CD8-positive, alpha-beta memory T cell (primary cell): ENCODE data around the gene TIGD1. TPM values are rescaled to one million over a fixed set of nuclear protein-coding genes. Genes with fewer than 3 reads are reported as not detected.
A peak's percentile ranks its signal among the peaks of the same experiment; 100 is the strongest.

Experiments
- CTCF ChIA-PET: fragments of 350-600 bp; sonication (Branson Sonifier 250); formaldehyde crosslinking; loops from one replicate; lab custom pipeline; 2021; ENCODE audit warnings: antibody characterized with exemption; lab: Charles Lee
- POLR2A ChIA-PET: fragments of 350-600 bp; sonication (Branson Sonifier 250); formaldehyde crosslinking; loops from one replicate; lab custom pipeline; 2021; ENCODE audit warnings: antibody characterized with exemption; lab: Charles Lee
- DNase-seq, 5 donors: peaks; one replicate each; pipeline versions ENCODE4 v3.0.0 to v3.0.0-alpha.2; 2020 to 2022; ENCODE audit warnings: mixed read lengths in 1 of 5
- H3K27ac ChIP-seq: one replicate; pipeline ENCODE4 v1.7.0; 2013; ENCODE audit warnings: low read depth, mild to moderate bottlenecking, low read length, moderate library complexity
- H3K27me3 ChIP-seq: 2 replicates; pipeline ENCODE4 v1.7.0; 2013; ENCODE audit warnings: low read length, mild to moderate bottlenecking; ENCODE audit not compliant: insufficient read depth, poor library complexity, severe bottlenecking
- H3K36me3 ChIP-seq: 2 replicates; pipeline ENCODE4 v1.7.0; 2013; ENCODE audit warnings: mild to moderate bottlenecking, low read length, moderate library complexity; ENCODE audit not compliant: insufficient read depth
- H3K4me1 ChIP-seq: 2 replicates; pipeline ENCODE4 v1.7.0; 2013; ENCODE audit warnings: mild to moderate bottlenecking, low read length, moderate library complexity; ENCODE audit not compliant: insufficient read depth
- H3K4me3 ChIP-seq: 2 replicates; pipeline ENCODE4 v1.7.0; 2013; ENCODE audit warnings: mild to moderate bottlenecking, low read length
- H3K9me3 ChIP-seq: 2 replicates; pipeline ENCODE4 v1.7.0; 2013; ENCODE audit warnings: mild to moderate bottlenecking, low read length
- H3K27ac Mint-ChIP-seq, 8 donors: one replicate each; pipeline ENCODE4 v1.8.0; 2020 to 2021; ENCODE audit warnings: mixed read lengths in 8 of 8, mild to moderate bottlenecking in 6 of 8, inconsistent platforms in 3 of 8, moderate library complexity in 3 of 8
- H3K27me3 Mint-ChIP-seq, 2 donors: one replicate each; pipeline ENCODE4 v1.8.0; 2020 to 2021; ENCODE audit warnings: mixed read lengths in 2 of 2, mild to moderate bottlenecking in 1 of 2, moderate library complexity in 1 of 2
- H3K36me3 Mint-ChIP-seq, 3 donors: one replicate each; pipeline ENCODE4 v1.8.0; 2020 to 2021; ENCODE audit warnings: mixed read lengths in 3 of 3, inconsistent platforms in 1 of 3, mild to moderate bottlenecking in 1 of 3
- H3K4me1 Mint-ChIP-seq, 3 donors: one replicate each; pipeline ENCODE4 v1.8.0; 2020 to 2021; ENCODE audit warnings: mixed read lengths in 3 of 3, inconsistent platforms in 1 of 3, mild to moderate bottlenecking in 1 of 3
- H3K4me3 Mint-ChIP-seq, 7 donors: one replicate each; pipeline ENCODE4 v1.8.0; 2020 to 2021; ENCODE audit warnings: mixed read lengths in 7 of 7, mild to moderate bottlenecking in 6 of 7, moderate library complexity in 4 of 7, inconsistent platforms in 2 of 7
- H3K9me3 Mint-ChIP-seq, 5 donors: one replicate each; pipeline ENCODE4 v1.8.0; 2020 to 2022; ENCODE audit warnings: mixed read lengths in 5 of 5, mild to moderate bottlenecking in 3 of 5, moderate library complexity in 2 of 5, inconsistent platforms in 1 of 5
- polyA plus RNA-seq: library from polyadenylated mRNA; unstranded; fragments of 300-500 nt; fragmentation: Illumina TruSeq; gene quantifications from one replicate; pipeline ENCODE4 v1.2.3, GENCODE V29; 2021
- total RNA-seq, 2 experiments: library from RNA; stranded (reverse); gene quantifications; one replicate each; pipeline ENCODE4 v1.2.3, GENCODE V29; 2021

The TIGD1 gene
- total and polyA plus RNA-seq, 3 experiments from 2014 or later = 6.4 to 7.0 (median 6.5) TPM

- no peaks in the 10 kb centered on the region for H3K36me3 ChIP-seq
- H3K27me3 ChIP-seq = peaks cover 8% of the 10 kb centered on the region
- H3K9me3 ChIP-seq = no peaks in the 10 kb centered on the region
- H3K4me3 ChIP-seq = no peak overlapping the region
- peaks cover 1 to 10% (median 5%) of the 10 kb centered on the region in 3 donors for H3K4me1 Mint-ChIP-seq
- H3K36me3 Mint-ChIP-seq = no peaks in the 10 kb centered on the region
- H3K9me3 Mint-ChIP-seq = peaks cover 0 to 2% (median 0%) of the 10 kb centered on the region in 5 donors
- no peak overlapping the region for H3K27ac ChIP-seq
- H3K27ac Mint-ChIP-seq = peak overlapping the region in 3 of 8 donors; percentile 11 to 58 (median 31)
- peaks cover 20 to 51% of the 10 kb centered on the region in 2 donors for H3K27me3 Mint-ChIP-seq
- H3K4me1 ChIP-seq = no peaks in the 10 kb centered on the region
- CTCF ChIA-PET = interaction anchor here (1.5 kb wide), 1 partner anchor 8 kb away, joined by 3 read pairs; no protein-coding TSS in a partner anchor
- peak overlapping the region in 6 of 7 donors; percentile 28 to 60 (median 40) for H3K4me3 Mint-ChIP-seq
- POLR2A ChIA-PET = no interaction called here
- no peak for DNase-seq
Observed at GRCh38 chr2:232503809-232504323, 46.5 kb downstream of the TIGD1 start.

- H3K36me3 ChIP-seq = no peaks in the 10 kb centered on the region
- no peaks in the 10 kb centered on the region for H3K36me3 Mint-ChIP-seq
- H3K9me3 ChIP-seq = no peaks in the 10 kb centered on the region
- H3K4me1 Mint-ChIP-seq = peaks cover 1 to 10% (median 5%) of the 10 kb centered on the region in 3 donors
- peak in 4 of 5 donors; percentile 18 to 78 (median 54) for DNase-seq
- CTCF ChIA-PET = no interaction called here
- H3K9me3 Mint-ChIP-seq = peaks cover 0 to 2% (median 0%) of the 10 kb centered on the region in 5 donors
- H3K27ac Mint-ChIP-seq = peak overlapping the region in 3 of 8 donors; percentile 23 to 73 (median 43)
- no peak overlapping the region for H3K27ac ChIP-seq
- POLR2A ChIA-PET = no interaction called here
- no peak overlapping the region for H3K4me3 ChIP-seq
- peak overlapping the region in 6 of 7 donors; percentile 13 to 60 (median 46) for H3K4me3 Mint-ChIP-seq
- no peaks in the 10 kb centered on the region for H3K4me1 ChIP-seq
- H3K27me3 ChIP-seq = peaks cover 8% of the 10 kb centered on the region
- peaks cover 20 to 52% of the 10 kb centered on the region in 2 donors for H3K27me3 Mint-ChIP-seq
Observed at GRCh38 chr2:232502911-232503808, 47.2 kb downstream of the TIGD1 start.

GRCh38 chr2:232502511-232502910 lies 47.8 kb downstream of the TIGD1 start:
- Histone ChIP-seq H3K27me3 (peaks cover 8% of the 10 kb centered on the region), H3K36me3 (no peaks in the 10 kb centered on the region), H3K4me3 (no peak overlapping the region), H3K27ac (no peak overlapping the region), H3K4me1 (no peaks in the 10 kb centered on the region), H3K9me3 (no peaks in the 10 kb centered on the region)
- H3K4me1 Mint-ChIP-seq = peaks cover 1 to 10% (median 5%) of the 10 kb centered on the region in 3 donors
- peak overlapping the region in 5 of 7 donors; percentile 26 to 64 (median 50) for H3K4me3 Mint-ChIP-seq
- ChIA-PET CTCF (no interaction called here), POLR2A (no interaction called here)
- peak in 1 of 5 donors; percentile 64 for DNase-seq
- H3K9me3 Mint-ChIP-seq = peaks cover 0 to 2% (median 0%) of the 10 kb centered on the region in 5 donors
- H3K27me3 Mint-ChIP-seq = peaks cover 20 to 52% of the 10 kb centered on the region in 2 donors
- H3K36me3 Mint-ChIP-seq = no peaks in the 10 kb centered on the region
- peak overlapping the region in 3 of 8 donors; percentile 51 to 60 (median 60) for H3K27ac Mint-ChIP-seq

GRCh38 chr2:232501794-232502390 lies 48.5 kb downstream of the TIGD1 start:
- no peak overlapping the region for H3K4me3 ChIP-seq
- no peak overlapping the region for H3K27ac ChIP-seq
- CTCF ChIA-PET = no interaction called here
- H3K9me3 Mint-ChIP-seq = peaks cover 0 to 2% (median 0%) of the 10 kb centered on the region in 5 donors
- H3K27ac Mint-ChIP-seq = peak overlapping the region in 1 of 8 donors; percentile 47
- H3K36me3 ChIP-seq = no peaks in the 10 kb centered on the region
- H3K4me3 Mint-ChIP-seq = no peak overlapping the region
- H3K4me1 ChIP-seq = no peaks in the 10 kb centered on the region
- peaks cover 8% of the 10 kb centered on the region for H3K27me3 ChIP-seq
- H3K4me1 Mint-ChIP-seq = peaks cover 1 to 10% (median 5%) of the 10 kb centered on the region in 3 donors
- no peak for DNase-seq
- H3K36me3 Mint-ChIP-seq = no peaks in the 10 kb centered on the region
- peaks cover 20 to 47% of the 10 kb centered on the region in 2 donors for H3K27me3 Mint-ChIP-seq
- no peaks in the 10 kb centered on the region for H3K9me3 ChIP-seq
- POLR2A ChIA-PET = no interaction called here

GRCh38 chr2:232501331-232501771 lies 49.0 kb downstream of the TIGD1 start:
- Histone ChIP-seq H3K36me3 (no peaks in the 10 kb centered on the region), H3K9me3 (no peaks in the 10 kb centered on the region), H3K4me1 (no peaks in the 10 kb centered on the region), H3K27me3 (peaks cover 8% of the 10 kb centered on the region), H3K27ac (no peak overlapping the region), H3K4me3 (no peak overlapping the region)
- POLR2A ChIA-PET = no interaction called here
- CTCF ChIA-PET = no interaction called here
- Mint-ChIP-seq H3K27me3 (peaks cover 20 to 47% of the 10 kb centered on the region in 2 donors), H3K4me3 (no peak overlapping the region), H3K27ac (peak overlapping the region in 2 of 8 donors; percentile 17 to 36), H3K4me1 (peaks cover 1 to 10% (median 5%) of the 10 kb centered on the region in 3 donors), H3K9me3 (peaks cover 0 to 2% (median 0%) of the 10 kb centered on the region in 5 donors), H3K36me3 (no peaks in the 10 kb centered on the region)
- no peak for DNase-seq

GRCh38 chr2:232498452-232498851 lies 51.9 kb downstream of the TIGD1 start:
- H3K4me1 ChIP-seq = no peaks in the 10 kb centered on the region
- Mint-ChIP-seq H3K27me3 (peaks cover 6 to 29% of the 10 kb centered on the region in 2 donors), H3K4me3 (no peak overlapping the region), H3K36me3 (no peaks in the 10 kb centered on the region), H3K9me3 (peaks cover 0 to 2% (median 0%) of the 10 kb centered on the region in 5 donors), H3K27ac (peak overlapping the region in 2 of 8 donors; percentile 0 to 2), H3K4me1 (peaks cover 0 to 5% (median 5%) of the 10 kb centered on the region in 3 donors)
- H3K36me3 ChIP-seq = no peaks in the 10 kb centered on the region
- ChIA-PET POLR2A (no interaction called here), CTCF (no interaction called here)
- H3K27ac ChIP-seq = no peak overlapping the region
- H3K9me3 ChIP-seq = no peaks in the 10 kb centered on the region
- H3K4me3 ChIP-seq = no peak overlapping the region
- DNase-seq = no peak
- H3K27me3 ChIP-seq = peaks cover 8% of the 10 kb centered on the region
